ENCODE data around the gene OCLN. TPM values are rescaled to one million over a fixed set of nuclear protein-coding genes. Genes with fewer than 3 reads are reported as not detected.
A peak's percentile ranks its signal among the peaks of the same experiment; 100 is the strongest.
"Not testable (repeated sequence)": the region's sequence is repeated elsewhere in the genome, so short reads cannot be mapped to it uniquely, and the experiment has no call there.

OCLN gene
- total and polyA plus RNA-seq, 2 experiments from 2014 or later: 72.7 to 119 TPM

GRCh38 chr5:69450116-69450515, 42.5 kb upstream of the OCLN start:
- H3K27me3 ChIP-seq: no peaks in the 10 kb centered on the region
- H3K4me2 ChIP-seq: no peak overlapping the region
- H3K27ac ChIP-seq: peak overlapping the region; percentile 99
- H3K79me2 ChIP-seq: no peaks in the 10 kb centered on the region
- H3K4me3 ChIP-seq: no peak overlapping the region
- H3K4me1 ChIP-seq (ENCODE audit: insufficient read depth): peaks cover 31% of the 10 kb centered on the region
- no peak for TF ChIP-seq EZH2 (IDR thresholded peaks at IDR 0.05; ENCODE audit: borderline replicate concordance)
- no peaks in the 10 kb centered on the region for H3K9me3 ChIP-seq (ENCODE audit: low read depth)
- no peaks in the 10 kb centered on the region for H3K36me3 ChIP-seq (replicated peaks; ENCODE audit: insufficient read depth, low read depth)
- no peaks in the 10 kb centered on the region for H3K9me2 ChIP-seq (replicated peaks; ENCODE audit: insufficient read depth)
- WGBS (ENCODE audit: low lambda C conversion rate, missing lambda C conversion rate): 100% methylated on average over 1 of the region's 1 CpG
- H4K20me1 ChIP-seq (ENCODE audit: insufficient read depth, poor library complexity, severe bottlenecking): no peaks in the 10 kb centered on the region
- no peak for DNase-seq (ENCODE audit: low spot score)
- no peak overlapping the region for H2AFZ ChIP-seq

DNA sequence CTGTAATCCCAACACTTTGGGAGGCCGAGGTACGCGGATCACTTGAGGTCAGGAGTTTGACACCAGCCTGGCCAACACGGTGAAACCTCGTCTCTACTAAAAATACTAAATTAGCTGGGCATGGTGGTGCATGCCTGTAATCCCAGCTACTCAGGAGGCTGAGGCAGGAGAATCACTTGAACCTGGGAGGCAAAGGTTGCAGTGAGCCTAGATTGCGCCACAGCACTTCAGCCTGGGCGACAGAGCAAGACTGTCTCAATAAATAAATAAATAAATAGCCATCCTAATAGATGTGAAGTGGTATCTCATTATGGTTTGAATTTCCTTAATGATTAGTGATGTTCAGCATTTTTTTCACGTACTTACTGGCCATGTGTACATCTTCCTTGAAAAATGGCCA, 42.1 kb upstream of the OCLN start:
- not testable (repeated sequence) for H3K79me2 ChIP-seq; H3K4me3 ChIP-seq; H4K20me1 ChIP-seq (ENCODE audit: insufficient read depth, poor library complexity, severe bottlenecking); H3K9me3 ChIP-seq (ENCODE audit: low read depth); H3K9me2 ChIP-seq (replicated peaks; ENCODE audit: insufficient read depth); H3K27me3 ChIP-seq; DNase-seq (ENCODE audit: low spot score); H2AFZ ChIP-seq; H3K4me2 ChIP-seq; H3K36me3 ChIP-seq (replicated peaks; ENCODE audit: insufficient read depth, low read depth)
- peak overlapping the region; percentile 99 for H3K27ac ChIP-seq
- whole genome bisulfite sequencing (ENCODE audit: low lambda C conversion rate, missing lambda C conversion rate): 91% methylated on average over 8 of the region's 8 CpGs
- H3K4me1 ChIP-seq (ENCODE audit: insufficient read depth): peaks cover 27% of the 10 kb centered on the region

GRCh38 chr5:69451941-69452647, 40.5 kb upstream of the OCLN start:
- no peaks in the 10 kb centered on the region for H3K79me2 ChIP-seq
- DNase-seq (ENCODE audit: low spot score): peak; percentile 58
- H3K4me3 ChIP-seq: no peak overlapping the region
- no peak overlapping the region for H2AFZ ChIP-seq
- WGBS (ENCODE audit: low lambda C conversion rate, missing lambda C conversion rate): 58% methylated on average over 4 of the region's 4 CpGs
- no peaks in the 10 kb centered on the region for H4K20me1 ChIP-seq (ENCODE audit: insufficient read depth, poor library complexity, severe bottlenecking)
- peak overlapping the region; percentile 99 for H3K27ac ChIP-seq
- H3K4me2 ChIP-seq: peak overlapping the region; percentile 36
- H3K4me1 ChIP-seq (ENCODE audit: insufficient read depth): peaks cover 27% of the 10 kb centered on the region
- TF ChIP-seq, protein P1, sequence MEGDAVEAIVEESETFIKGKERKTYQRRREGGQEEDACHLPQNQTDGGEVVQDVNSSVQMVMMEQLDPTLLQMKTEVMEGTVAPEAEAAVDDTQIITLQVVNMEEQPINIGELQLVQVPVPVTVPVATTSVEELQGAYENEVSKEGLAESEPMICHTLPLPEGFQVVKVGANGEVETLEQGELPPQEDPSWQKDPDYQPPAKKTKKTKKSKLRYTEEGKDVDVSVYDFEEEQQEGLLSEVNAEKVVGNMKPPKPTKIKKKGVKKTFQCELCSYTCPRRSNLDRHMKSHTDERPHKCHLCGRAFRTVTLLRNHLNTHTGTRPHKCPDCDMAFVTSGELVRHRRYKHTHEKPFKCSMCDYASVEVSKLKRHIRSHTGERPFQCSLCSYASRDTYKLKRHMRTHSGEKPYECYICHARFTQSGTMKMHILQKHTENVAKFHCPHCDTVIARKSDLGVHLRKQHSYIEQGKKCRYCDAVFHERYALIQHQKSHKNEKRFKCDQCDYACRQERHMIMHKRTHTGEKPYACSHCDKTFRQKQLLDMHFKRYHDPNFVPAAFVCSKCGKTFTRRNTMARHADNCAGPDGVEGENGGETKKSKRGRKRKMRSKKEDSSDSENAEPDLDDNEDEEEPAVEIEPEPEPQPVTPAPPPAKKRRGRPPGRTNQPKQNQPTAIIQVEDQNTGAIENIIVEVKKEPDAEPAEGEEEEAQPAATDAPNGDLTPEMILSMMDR (IDR thresholded peaks at IDR 0.05; ENCODE audit: poor library complexity): no peak
- TF ChIP-seq EZH2 (IDR thresholded peaks at IDR 0.05; ENCODE audit: borderline replicate concordance): no peak
- TF ChIP-seq EZH2phosphoT487 (IDR thresholded peaks at IDR 0.05; ENCODE audit: low read depth, severe bottlenecking, unreplicated experiment): no peak
- no peaks in the 10 kb centered on the region for H3K9me2 ChIP-seq (replicated peaks; ENCODE audit: insufficient read depth)
- H3K27me3 ChIP-seq: no peaks in the 10 kb centered on the region
- H3K9me3 ChIP-seq (ENCODE audit: low read depth): no peaks in the 10 kb centered on the region
- H3K36me3 ChIP-seq (replicated peaks; ENCODE audit: insufficient read depth, low read depth): no peaks in the 10 kb centered on the region

DNA sequence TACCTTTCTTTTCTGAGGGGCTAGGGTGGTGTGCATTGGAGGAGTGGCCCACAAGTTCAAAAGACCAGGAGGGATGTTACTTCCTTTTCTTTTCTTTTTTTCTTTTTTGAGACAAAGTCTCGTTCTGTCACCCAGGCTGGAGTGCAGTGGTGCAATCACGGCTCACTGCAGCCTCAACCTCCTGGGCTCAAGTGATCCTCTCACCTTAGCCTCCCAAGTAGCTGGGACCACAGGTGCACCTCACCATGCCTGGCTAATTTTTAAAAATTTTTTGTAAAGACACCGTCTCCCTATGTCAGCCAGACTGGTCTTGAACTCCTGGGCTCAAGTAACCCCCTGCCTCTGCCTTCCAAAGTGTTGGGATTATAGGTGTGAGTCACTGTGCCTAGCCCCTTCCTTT, 39.1 kb upstream of the OCLN start:
- H2AFZ ChIP-seq; H3K9me2 ChIP-seq (replicated peaks; ENCODE audit: insufficient read depth); DNase-seq (ENCODE audit: low spot score); H3K9me3 ChIP-seq (ENCODE audit: low read depth); H3K4me3 ChIP-seq; H3K4me2 ChIP-seq; H4K20me1 ChIP-seq (ENCODE audit: insufficient read depth, poor library complexity, severe bottlenecking); H3K27me3 ChIP-seq; H3K36me3 ChIP-seq (replicated peaks; ENCODE audit: insufficient read depth, low read depth); H3K79me2 ChIP-seq: not testable (repeated sequence)
- WGBS (ENCODE audit: low lambda C conversion rate, missing lambda C conversion rate): 91% methylated on average over 3 of the region's 3 CpGs
- peak overlapping the region; percentile 93 for H3K27ac ChIP-seq
- peaks cover 27% of the 10 kb centered on the region for H3K4me1 ChIP-seq (ENCODE audit: insufficient read depth)

DNA sequence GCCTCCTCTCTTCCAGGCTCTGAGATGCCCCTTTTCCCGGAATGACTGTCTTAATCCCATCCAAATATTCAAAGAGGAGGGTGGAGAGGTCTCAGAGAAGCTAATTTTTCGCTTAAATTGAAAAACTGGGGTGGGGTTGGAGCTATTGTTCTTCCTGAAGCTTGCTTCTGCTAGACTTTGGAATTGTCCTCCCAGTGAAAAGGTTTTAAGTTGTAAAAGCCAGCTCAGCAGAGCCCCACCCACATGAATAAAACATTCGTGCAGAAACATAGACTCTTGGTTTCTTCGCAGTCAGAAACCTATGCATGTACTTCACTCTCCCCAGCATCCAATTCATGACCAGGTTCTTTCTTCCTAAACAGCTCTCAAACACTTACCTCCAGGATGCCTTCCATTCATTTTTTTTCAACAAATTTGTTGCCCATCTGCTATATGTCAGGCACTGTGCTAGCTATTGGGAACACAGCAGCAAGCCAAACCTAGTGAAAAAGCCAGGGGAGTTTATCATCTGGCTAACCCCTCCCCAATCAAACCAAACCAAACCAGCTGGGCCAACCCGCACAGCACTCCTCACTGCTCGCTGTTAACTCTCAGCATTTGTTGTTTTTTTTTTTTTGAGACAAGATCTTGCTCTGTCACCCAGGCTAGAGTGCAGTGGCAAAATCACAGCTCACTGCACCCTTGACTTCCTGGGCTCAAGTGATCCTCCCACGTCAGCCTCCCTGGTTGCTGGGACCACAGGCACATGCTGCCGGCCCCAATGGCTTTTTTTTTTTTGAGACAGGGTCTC, 37.9 kb upstream of the OCLN start:
- H3K79me2 ChIP-seq: no peaks in the 10 kb centered on the region
- no peak overlapping the region for H2AFZ ChIP-seq
- no peaks in the 10 kb centered on the region for H4K20me1 ChIP-seq (ENCODE audit: insufficient read depth, poor library complexity, severe bottlenecking)
- H3K27me3 ChIP-seq: no peaks in the 10 kb centered on the region
- 53% methylated on average over 8 of the region's 8 CpGs for WGBS (ENCODE audit: low lambda C conversion rate, missing lambda C conversion rate)
- TF ChIP-seq, protein P1 (IDR thresholded peaks at IDR 0.05; ENCODE audit: poor library complexity): no peak
- TF ChIP-seq EZH2phosphoT487 (IDR thresholded peaks at IDR 0.05; ENCODE audit: low read depth, severe bottlenecking, unreplicated experiment): no peak
- no peak for TF ChIP-seq EZH2 (IDR thresholded peaks at IDR 0.05; ENCODE audit: borderline replicate concordance)
- H3K4me2 ChIP-seq: peak overlapping the region; percentile 64
- no peaks in the 10 kb centered on the region for H3K9me3 ChIP-seq (ENCODE audit: low read depth)
- H3K4me1 ChIP-seq (ENCODE audit: insufficient read depth): peaks cover 27% of the 10 kb centered on the region
- no peaks in the 10 kb centered on the region for H3K9me2 ChIP-seq (replicated peaks; ENCODE audit: insufficient read depth)
- H3K27ac ChIP-seq: peak overlapping the region; percentile 93
- H3K36me3 ChIP-seq (replicated peaks; ENCODE audit: insufficient read depth, low read depth): no peaks in the 10 kb centered on the region
- H3K4me3 ChIP-seq: no peak overlapping the region
- peak; percentile 54 for DNase-seq (ENCODE audit: low spot score)

- not testable (repeated sequence) for H4K20me1 ChIP-seq (ENCODE audit: insufficient read depth, poor library complexity, severe bottlenecking); H3K36me3 ChIP-seq (replicated peaks; ENCODE audit: insufficient read depth, low read depth); H3K27me3 ChIP-seq; H3K9me2 ChIP-seq (replicated peaks; ENCODE audit: insufficient read depth); H3K9me3 ChIP-seq (ENCODE audit: low read depth); DNase-seq (ENCODE audit: low spot score); H3K4me3 ChIP-seq; H3K79me2 ChIP-seq; H2AFZ ChIP-seq
- 92% methylated on average over 7 of the region's 7 CpGs for WGBS (ENCODE audit: low lambda C conversion rate, missing lambda C conversion rate)
- peak overlapping the region; percentile 93 for H3K27ac ChIP-seq
- H3K4me1 ChIP-seq (ENCODE audit: insufficient read depth): peaks cover 23% of the 10 kb centered on the region
- peak overlapping the region; percentile 64 for H3K4me2 ChIP-seq
Measured at GRCh38 chr5:69455428-69455988, 37.1 kb upstream of the OCLN start.
